Measurements from ENCODE around the gene PFDN4.
"Not testable (repeated sequence)": the region's sequence is repeated elsewhere in the genome, so short reads cannot be mapped to it uniquely, and the experiment has no call there.

Gene PFDN4

GRCh38 chr20:54224642-54225041 lies 16.8 kb downstream of the PFDN4 start:
- not testable (repeated sequence) for DNase-seq (ENCODE audit: low read depth)

- no peak for DNase-seq (ENCODE audit: low read depth)
Measured at GRCh38 chr20:54227241-54227640, 19.4 kb downstream of the PFDN4 start.

- no peak for DNase-seq (ENCODE audit: low read depth)
Measured at GRCh38 chr20:54227751-54228150, 19.9 kb downstream of the PFDN4 start.

GRCh38 chr20:54228841-54229240 lies 21.0 kb downstream of the PFDN4 start:
- DNase-seq (ENCODE audit: low read depth), result no peak

GRCh38 chr20:54229566-54230160 lies 21.8 kb downstream of the PFDN4 start:
- no peak for DNase-seq (ENCODE audit: low read depth)

GRCh38 chr20:54231036-54231435 lies 23.1 kb downstream of the PFDN4 start:
- no peak for DNase-seq (ENCODE audit: low read depth)

- DNase-seq (ENCODE audit: low read depth), result no peak
Measured at GRCh38 chr20:54234991-54235390, 27.1 kb downstream of the PFDN4 start.

- DNase-seq (ENCODE audit: low read depth), result no peak
Measured at GRCh38 chr20:54237116-54237943, 29.4 kb downstream of the PFDN4 start.

GRCh38 chr20:54244113-54244512 lies 36.2 kb downstream of the PFDN4 start:
- DNase-seq (ENCODE audit: low read depth), result no peak

GRCh38 chr20:54248705-54249104 lies 40.8 kb downstream of the PFDN4 start:
- DNase-seq (ENCODE audit: low read depth), result not testable (repeated sequence)

- no peak for DNase-seq (ENCODE audit: low read depth)
Measured at GRCh38 chr20:54250691-54251090, 42.8 kb downstream of the PFDN4 start.

GRCh38 chr20:54251096-54251495 lies 43.2 kb downstream of the PFDN4 start:
- DNase-seq (ENCODE audit: low read depth), result no peak

- no peak for DNase-seq (ENCODE audit: low read depth)
Measured at GRCh38 chr20:54254596-54254995, 46.7 kb downstream of the PFDN4 start.

- no peak for DNase-seq (ENCODE audit: low read depth)
Measured at GRCh38 chr20:54255157-54255556, 47.3 kb downstream of the PFDN4 start.

GRCh38 chr20:54256202-54256601 lies 48.3 kb downstream of the PFDN4 start:
- no peak for DNase-seq (ENCODE audit: low read depth)

- DNase-seq (ENCODE audit: low read depth), result peak; percentile 87
Measured at GRCh38 chr20:54257071-54257816, 49.4 kb downstream of the PFDN4 start.

- no peak for DNase-seq (ENCODE audit: low read depth)
Measured at GRCh38 chr20:54260116-54260515, 52.2 kb downstream of the PFDN4 start.

- DNase-seq (ENCODE audit: low read depth), result no peak
Measured at GRCh38 chr20:54262671-54263070, 54.8 kb downstream of the PFDN4 start.

GRCh38 chr20:54263116-54263690 lies 55.3 kb downstream of the PFDN4 start:
- DNase-seq (ENCODE audit: low read depth), result no peak

- not testable (repeated sequence) for DNase-seq (ENCODE audit: low read depth)
Measured at GRCh38 chr20:54265791-54266190, 57.9 kb downstream of the PFDN4 start.

GRCh38 chr20:54266844-54267243 lies 59.0 kb downstream of the PFDN4 start:
- no peak for DNase-seq (ENCODE audit: low read depth)

GRCh38 chr20:54267483-54268003 lies 59.7 kb downstream of the PFDN4 start:
- no peak for DNase-seq (ENCODE audit: low read depth)

Measured in non-pigmented ciliary epithelial cell (primary cell).